ENCODE data around the gene CTLA4. TPM values are rescaled to one million over a fixed set of nuclear protein-coding genes. Genes with fewer than 3 reads are reported as not detected.

CTLA4 gene
- total RNA-seq, 1 donor from 2014 or later = 0.11 TPM

DNA sequence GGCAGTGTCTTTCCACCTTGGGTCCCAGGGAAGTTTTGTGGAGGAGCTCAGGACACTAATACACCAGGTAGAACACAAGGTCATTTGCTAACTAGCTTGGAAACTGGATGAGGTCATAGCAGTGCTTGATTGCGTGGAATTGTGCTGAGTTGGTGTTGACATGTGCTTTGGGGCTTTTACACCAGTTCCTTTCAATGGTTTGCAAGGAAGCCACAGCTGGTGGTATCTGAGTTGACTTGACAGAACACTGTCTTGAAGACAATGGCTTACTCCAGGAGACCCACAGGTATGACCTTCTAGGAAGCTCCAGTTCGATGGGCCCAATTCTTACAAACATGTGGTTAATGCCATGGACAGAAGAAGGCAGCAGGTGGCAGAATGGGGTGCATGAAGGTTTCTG is 5.9 kb downstream of the CTLA4 start:
- TF ChIP-seq, protein P1, sequence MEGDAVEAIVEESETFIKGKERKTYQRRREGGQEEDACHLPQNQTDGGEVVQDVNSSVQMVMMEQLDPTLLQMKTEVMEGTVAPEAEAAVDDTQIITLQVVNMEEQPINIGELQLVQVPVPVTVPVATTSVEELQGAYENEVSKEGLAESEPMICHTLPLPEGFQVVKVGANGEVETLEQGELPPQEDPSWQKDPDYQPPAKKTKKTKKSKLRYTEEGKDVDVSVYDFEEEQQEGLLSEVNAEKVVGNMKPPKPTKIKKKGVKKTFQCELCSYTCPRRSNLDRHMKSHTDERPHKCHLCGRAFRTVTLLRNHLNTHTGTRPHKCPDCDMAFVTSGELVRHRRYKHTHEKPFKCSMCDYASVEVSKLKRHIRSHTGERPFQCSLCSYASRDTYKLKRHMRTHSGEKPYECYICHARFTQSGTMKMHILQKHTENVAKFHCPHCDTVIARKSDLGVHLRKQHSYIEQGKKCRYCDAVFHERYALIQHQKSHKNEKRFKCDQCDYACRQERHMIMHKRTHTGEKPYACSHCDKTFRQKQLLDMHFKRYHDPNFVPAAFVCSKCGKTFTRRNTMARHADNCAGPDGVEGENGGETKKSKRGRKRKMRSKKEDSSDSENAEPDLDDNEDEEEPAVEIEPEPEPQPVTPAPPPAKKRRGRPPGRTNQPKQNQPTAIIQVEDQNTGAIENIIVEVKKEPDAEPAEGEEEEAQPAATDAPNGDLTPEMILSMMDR (IDR thresholded peaks at IDR 0.05; ENCODE audit: borderline replicate concordance) = no peak
- intact Hi-C loops (cut with micrococcal nuclease) = no loop called here
- Histone ChIP-seq H3K27ac (replicated peaks) (no peak overlapping the region), H3K36me3 (no peaks in the 10 kb centered on the region), H3K9me3 (replicated peaks) (no peaks in the 10 kb centered on the region), H3K4me3 (no peak overlapping the region), H3K27me3 (ENCODE audit: low read depth) (no peaks in the 10 kb centered on the region), H3K4me1 (no peaks in the 10 kb centered on the region)
- no peak for DNase-seq

DNA sequence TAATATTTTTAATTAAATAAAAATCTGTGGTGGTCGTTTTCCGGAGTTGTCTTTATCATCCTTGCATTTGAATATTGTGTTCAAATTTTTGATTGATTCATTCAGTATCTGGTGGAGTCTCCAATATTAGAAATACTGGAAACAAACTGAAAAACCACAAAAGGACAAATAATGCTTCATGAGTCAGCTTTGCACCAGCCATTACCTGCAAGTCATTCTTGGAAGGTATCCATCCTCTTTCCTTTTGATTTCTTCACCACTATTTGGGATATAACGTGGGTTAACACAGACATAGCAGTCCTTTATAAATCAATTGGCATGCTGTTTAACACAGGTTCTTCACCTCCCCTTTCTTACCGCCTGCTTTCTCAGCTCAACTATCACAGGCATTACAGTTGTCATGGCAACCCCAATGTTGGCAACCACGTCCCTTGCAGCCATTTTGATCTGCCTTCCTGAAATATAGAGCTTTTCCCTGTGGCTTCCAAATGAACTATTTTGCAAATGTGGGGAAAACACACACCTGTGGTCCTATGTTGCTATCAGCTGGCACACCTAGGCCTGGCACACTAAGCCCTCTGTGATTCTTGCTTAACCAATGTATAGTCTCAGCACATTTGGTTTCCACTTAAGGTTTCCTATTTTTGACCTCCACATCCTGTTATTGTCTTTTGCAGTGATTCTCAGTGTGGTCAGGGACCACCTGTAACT is 6.5 kb downstream of the CTLA4 start:
- Histone ChIP-seq H3K9me3 (replicated peaks) (no peaks in the 10 kb centered on the region), H3K36me3 (no peaks in the 10 kb centered on the region), H3K27ac (replicated peaks) (no peak overlapping the region), H3K4me1 (no peaks in the 10 kb centered on the region), H3K4me3 (no peak overlapping the region), H3K27me3 (ENCODE audit: low read depth) (no peaks in the 10 kb centered on the region)
- no peak for DNase-seq
- TF ChIP-seq, protein P1 (IDR thresholded peaks at IDR 0.05; ENCODE audit: borderline replicate concordance) = no peak
- intact Hi-C loops (cut with micrococcal nuclease) = no loop called here

DNA sequence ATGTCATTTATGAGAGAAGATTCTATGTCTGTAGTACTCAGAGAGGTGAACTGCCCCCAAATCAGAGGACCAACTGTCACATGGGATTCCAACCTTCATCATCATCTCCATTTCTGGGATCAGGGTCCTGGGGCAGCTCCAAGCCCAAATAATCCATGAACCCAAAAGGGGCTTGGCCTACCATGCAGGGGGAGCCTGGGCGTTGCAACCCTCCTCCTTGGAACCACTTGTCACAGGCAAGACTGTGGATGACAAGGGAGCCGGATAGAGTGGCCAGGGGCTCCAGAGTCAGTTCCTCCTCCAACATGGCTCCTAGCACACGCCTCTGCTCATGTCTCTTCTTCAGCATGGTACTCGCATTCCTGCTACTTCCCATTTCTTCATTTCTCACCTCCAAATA is 7.9 kb downstream of the CTLA4 start:
- Histone ChIP-seq H3K4me3 (no peak overlapping the region), H3K27ac (replicated peaks) (no peak overlapping the region), H3K4me1 (no peaks in the 10 kb centered on the region), H3K27me3 (ENCODE audit: low read depth) (no peaks in the 10 kb centered on the region), H3K9me3 (replicated peaks) (no peaks in the 10 kb centered on the region), H3K36me3 (no peaks in the 10 kb centered on the region)
- DNase-seq = no peak
- TF ChIP-seq, protein P1 (IDR thresholded peaks at IDR 0.05; ENCODE audit: borderline replicate concordance) = no peak
- intact Hi-C loops (cut with micrococcal nuclease) = no loop called here

DNA sequence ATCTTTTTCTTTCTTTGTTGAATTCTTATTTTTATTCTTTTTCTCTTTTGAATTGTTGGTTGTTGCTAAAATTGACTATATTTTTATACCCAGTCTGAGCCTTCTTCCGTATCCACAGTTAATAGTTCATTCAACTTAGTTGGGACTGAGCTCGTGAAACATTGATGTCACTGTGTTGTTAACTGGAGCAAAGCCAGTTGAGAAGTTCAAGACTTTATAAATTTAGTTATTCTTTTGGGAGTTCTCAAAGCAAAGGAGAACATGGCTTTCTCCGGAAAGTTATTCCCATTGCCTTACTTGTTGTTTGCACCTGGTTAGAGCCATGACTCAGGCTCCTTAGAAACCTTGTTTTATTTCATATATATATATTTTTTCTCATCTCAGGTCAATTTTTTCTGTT is 8.8 kb downstream of the CTLA4 start:
- TF ChIP-seq, protein P1 (IDR thresholded peaks at IDR 0.05; ENCODE audit: borderline replicate concordance) = no peak
- no peaks in the 10 kb centered on the region for H3K36me3 ChIP-seq
- DNase-seq = no peak
- intact Hi-C loops (cut with micrococcal nuclease) = no loop called here
- H3K27ac ChIP-seq (replicated peaks) = peak overlapping the region; percentile 27
- H3K27me3 ChIP-seq (ENCODE audit: low read depth) = no peaks in the 10 kb centered on the region
- H3K4me1 ChIP-seq = no peaks in the 10 kb centered on the region
- no peak overlapping the region for H3K4me3 ChIP-seq
- H3K9me3 ChIP-seq (replicated peaks) = no peaks in the 10 kb centered on the region

DNA sequence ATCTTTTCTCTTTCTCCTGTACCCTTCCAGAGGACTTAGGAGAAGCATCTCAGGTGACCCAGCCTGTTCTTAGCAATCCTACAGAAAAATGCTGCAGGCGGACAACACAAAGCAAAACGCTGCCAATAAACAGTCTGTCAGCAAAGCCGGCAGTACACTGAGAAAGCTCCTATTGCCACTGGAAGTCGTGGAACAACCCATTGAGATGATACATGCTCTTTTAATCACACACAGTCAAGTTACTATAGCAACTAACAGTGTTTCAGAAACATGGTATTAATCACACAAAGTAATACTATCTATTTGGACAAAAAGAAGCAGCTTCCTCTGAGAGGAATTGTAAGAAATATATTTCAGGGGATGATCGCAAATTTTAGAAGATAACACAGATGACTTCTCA is 10.5 kb downstream of the CTLA4 start:
- TF ChIP-seq, protein P1 (IDR thresholded peaks at IDR 0.05; ENCODE audit: borderline replicate concordance) = no peak
- no peaks in the 10 kb centered on the region for H3K36me3 ChIP-seq
- no peaks in the 10 kb centered on the region for H3K9me3 ChIP-seq (replicated peaks)
- no peaks in the 10 kb centered on the region for H3K4me1 ChIP-seq
- H3K27me3 ChIP-seq (ENCODE audit: low read depth) = no peaks in the 10 kb centered on the region
- no peak for DNase-seq
- intact Hi-C loops (cut with micrococcal nuclease) = no loop called here
- no peak overlapping the region for H3K27ac ChIP-seq (replicated peaks)
- no peak overlapping the region for H3K4me3 ChIP-seq
